Measurements from ENCODE around the gene CIRBP. TPM values are rescaled to one million over a fixed set of nuclear protein-coding genes. Genes with fewer than 3 reads are reported as not detected.

CIRBP gene
- total and polyA plus RNA-seq, 9 of the 15 experiments (the other 6 are each of a cell fraction or from before 2014, with no cell fraction given): 20.5 to 327 (median 176) TPM

DNA sequence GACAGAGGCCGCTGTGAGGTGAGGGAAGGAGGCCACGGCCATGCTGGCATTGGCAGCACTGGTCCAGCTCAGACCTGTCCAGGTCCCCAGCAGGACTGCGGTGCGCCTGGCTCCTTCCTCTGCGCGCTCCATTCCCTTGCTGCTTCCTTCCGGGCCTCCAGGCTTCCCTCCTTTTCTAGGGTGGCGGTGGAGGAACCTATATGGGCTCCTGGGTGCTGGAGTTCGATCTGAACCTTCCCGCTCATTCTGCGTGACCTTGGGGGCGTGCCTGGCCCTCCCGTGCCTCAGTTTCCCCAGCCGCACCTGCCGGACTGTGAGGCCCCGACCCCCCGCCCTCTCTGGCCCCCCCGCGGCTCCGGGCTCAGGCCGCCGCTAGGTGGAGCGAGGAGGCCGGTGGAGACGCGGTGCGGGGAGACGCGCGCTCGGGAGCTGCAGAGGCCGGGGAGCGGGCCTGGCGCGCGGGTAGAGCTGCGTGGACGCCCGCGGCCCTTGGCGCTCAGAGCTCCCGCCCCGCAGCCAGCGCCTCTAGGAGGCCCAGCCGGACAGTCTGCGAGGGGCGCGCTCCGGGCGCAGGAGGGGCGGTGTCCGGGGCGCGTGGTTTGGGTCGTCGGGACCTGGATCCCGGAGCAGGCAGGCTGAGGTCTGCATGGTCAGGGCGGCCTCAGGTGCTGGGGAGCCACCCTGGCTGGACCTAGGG is 46.5 kb downstream of the CIRBP start (continued):
- TF ChIP-seq, protein P1, sequence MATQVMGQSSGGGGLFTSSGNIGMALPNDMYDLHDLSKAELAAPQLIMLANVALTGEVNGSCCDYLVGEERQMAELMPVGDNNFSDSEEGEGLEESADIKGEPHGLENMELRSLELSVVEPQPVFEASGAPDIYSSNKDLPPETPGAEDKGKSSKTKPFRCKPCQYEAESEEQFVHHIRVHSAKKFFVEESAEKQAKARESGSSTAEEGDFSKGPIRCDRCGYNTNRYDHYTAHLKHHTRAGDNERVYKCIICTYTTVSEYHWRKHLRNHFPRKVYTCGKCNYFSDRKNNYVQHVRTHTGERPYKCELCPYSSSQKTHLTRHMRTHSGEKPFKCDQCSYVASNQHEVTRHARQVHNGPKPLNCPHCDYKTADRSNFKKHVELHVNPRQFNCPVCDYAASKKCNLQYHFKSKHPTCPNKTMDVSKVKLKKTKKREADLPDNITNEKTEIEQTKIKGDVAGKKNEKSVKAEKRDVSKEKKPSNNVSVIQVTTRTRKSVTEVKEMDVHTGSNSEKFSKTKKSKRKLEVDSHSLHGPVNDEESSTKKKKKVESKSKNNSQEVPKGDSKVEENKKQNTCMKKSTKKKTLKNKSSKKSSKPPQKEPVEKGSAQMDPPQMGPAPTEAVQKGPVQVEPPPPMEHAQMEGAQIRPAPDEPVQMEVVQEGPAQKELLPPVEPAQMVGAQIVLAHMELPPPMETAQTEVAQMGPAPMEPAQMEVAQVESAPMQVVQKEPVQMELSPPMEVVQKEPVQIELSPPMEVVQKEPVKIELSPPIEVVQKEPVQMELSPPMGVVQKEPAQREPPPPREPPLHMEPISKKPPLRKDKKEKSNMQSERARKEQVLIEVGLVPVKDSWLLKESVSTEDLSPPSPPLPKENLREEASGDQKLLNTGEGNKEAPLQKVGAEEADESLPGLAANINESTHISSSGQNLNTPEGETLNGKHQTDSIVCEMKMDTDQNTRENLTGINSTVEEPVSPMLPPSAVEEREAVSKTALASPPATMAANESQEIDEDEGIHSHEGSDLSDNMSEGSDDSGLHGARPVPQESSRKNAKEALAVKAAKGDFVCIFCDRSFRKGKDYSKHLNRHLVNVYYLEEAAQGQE (IDR thresholded peaks at IDR 0.05; ENCODE audit: borderline replicate concordance): peak; percentile 64
- TF ChIP-seq, protein P1 (CRISPR knock-in tag; IDR thresholded peaks at IDR 0.05; ENCODE audit: low read depth): 0 out of 2 replicates have a peak, but pooled peaks have one; percentile 32
- TF ChIP-seq USF2 (CRISPR knock-in tag; IDR thresholded peaks at IDR 0.05): no peak
- TF ChIP-seq EGR1 (conservative IDR thresholded peaks at IDR 0.05): no peak
- TF ChIP-seq ZNF121 (CRISPR knock-in tag; conservative IDR thresholded peaks at IDR 0.05): no peak
- TF ChIP-seq RAD21 (CRISPR knock-in tag; conservative IDR thresholded peaks at IDR 0.05 in 1 of 2, IDR thresholded peaks at IDR 0.05 in 1 of 2): peak; percentile 73
- TF ChIP-seq, protein P2, sequence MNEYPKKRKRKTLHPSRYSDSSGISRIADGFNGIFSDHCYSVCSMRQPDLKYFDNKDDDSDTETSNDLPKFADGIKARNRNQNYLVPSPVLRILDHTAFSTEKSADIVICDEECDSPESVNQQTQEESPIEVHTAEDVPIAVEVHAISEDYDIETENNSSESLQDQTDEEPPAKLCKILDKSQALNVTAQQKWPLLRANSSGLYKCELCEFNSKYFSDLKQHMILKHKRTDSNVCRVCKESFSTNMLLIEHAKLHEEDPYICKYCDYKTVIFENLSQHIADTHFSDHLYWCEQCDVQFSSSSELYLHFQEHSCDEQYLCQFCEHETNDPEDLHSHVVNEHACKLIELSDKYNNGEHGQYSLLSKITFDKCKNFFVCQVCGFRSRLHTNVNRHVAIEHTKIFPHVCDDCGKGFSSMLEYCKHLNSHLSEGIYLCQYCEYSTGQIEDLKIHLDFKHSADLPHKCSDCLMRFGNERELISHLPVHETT (CRISPR knock-in tag; conservative IDR thresholded peaks at IDR 0.05 in 1 of 2, IDR thresholded peaks at IDR 0.05 in 1 of 2): no peak
- TF ChIP-seq NFIC (IDR thresholded peaks at IDR 0.05): no peak
- no peak for TF ChIP-seq SUPT5H (IDR thresholded peaks at IDR 0.05)
- peak; percentile 78 for TF ChIP-seq SAFB (IDR thresholded peaks at IDR 0.05; ENCODE audit: borderline replicate concordance, low read depth, low read length)
- TF ChIP-seq CREB3L1 (IDR thresholded peaks at IDR 0.05; ENCODE audit: borderline replicate concordance, low read depth): no peak
- TF ChIP-seq CBX5 (IDR thresholded peaks at IDR 0.05; ENCODE audit: borderline replicate concordance, low read depth): no peak
- peak; percentile 40 for TF ChIP-seq SMC3 (conservative IDR thresholded peaks at IDR 0.05; ENCODE audit: insufficient read depth, low read depth, low read length)
- TF ChIP-seq PHF8 (IDR thresholded peaks at IDR 0.05; ENCODE audit: borderline replicate concordance, low read length): peak; percentile 29; the same call in 1 of the 2 replicates

Data from K562 (cell line).